DND-41 (cell line): ENCODE results near the gene CDC42EP1.

Source experiments
- EZH2 ChIP-seq: IDR thresholded peaks from 3 replicates; pipeline ENCODE4 v1.6.1; 2012; ENCODE audit warnings: borderline replicate concordance, low read depth, mild to moderate bottlenecking, moderate library complexity, low read length, inconsistent platforms; ENCODE audit not compliant: severe bottlenecking
- TF ChIP-seq, protein P1 (sequence below): IDR thresholded peaks from 2 replicates; pipeline ENCODE4 v1.5.1; 2012; ENCODE audit warnings: borderline replicate concordance, low read length, moderate library complexity, mild to moderate bottlenecking; ENCODE audit not compliant: poor library complexity, severe bottlenecking; ENCODE audit errors: extremely low read depth

DNA sequence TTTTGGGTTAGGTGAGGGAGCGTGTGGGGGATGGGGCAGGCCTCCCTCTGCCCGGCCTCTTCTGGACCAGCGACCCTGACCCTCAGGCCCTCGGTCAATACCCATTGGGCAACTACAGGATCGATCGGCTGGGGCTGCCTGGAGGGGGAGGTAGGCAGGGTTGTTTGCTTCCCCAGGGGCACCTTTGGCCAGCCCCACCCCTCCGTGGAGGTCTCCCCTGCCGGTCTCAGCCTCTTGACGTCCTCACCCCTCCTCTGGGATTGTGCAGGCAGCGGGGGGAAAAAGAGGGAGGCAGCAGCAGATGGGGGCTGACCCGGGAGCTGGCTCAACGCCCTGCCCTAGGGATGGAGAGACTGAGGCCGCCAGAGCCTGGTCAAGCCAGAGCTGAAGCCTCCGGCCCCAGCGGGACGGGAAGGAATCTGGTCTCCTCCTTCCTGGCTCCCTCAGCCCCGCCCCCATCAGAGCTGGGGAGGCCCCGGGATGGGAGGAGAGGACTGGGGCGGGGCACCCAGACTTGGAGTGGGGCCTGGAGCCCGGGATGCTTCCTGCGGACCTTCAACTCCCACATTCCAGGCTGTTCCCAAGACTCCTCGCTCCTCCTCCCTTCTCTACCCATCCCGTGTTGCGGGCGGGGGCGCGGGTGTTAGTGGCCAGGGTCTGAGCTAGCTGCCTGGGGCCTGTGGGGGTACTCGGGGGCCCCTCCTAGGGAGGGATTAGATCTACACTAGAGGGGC is 14.4 kb upstream of the CDC42EP1 start:
- TF ChIP-seq, protein P1, sequence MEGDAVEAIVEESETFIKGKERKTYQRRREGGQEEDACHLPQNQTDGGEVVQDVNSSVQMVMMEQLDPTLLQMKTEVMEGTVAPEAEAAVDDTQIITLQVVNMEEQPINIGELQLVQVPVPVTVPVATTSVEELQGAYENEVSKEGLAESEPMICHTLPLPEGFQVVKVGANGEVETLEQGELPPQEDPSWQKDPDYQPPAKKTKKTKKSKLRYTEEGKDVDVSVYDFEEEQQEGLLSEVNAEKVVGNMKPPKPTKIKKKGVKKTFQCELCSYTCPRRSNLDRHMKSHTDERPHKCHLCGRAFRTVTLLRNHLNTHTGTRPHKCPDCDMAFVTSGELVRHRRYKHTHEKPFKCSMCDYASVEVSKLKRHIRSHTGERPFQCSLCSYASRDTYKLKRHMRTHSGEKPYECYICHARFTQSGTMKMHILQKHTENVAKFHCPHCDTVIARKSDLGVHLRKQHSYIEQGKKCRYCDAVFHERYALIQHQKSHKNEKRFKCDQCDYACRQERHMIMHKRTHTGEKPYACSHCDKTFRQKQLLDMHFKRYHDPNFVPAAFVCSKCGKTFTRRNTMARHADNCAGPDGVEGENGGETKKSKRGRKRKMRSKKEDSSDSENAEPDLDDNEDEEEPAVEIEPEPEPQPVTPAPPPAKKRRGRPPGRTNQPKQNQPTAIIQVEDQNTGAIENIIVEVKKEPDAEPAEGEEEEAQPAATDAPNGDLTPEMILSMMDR = no peak
- no peak for TF ChIP-seq EZH2
